HepG2 (cell line): Measurements from ENCODE around the gene BBIP1. TPM values are rescaled to one million over a fixed set of nuclear protein-coding genes. Genes with fewer than 3 reads are reported as not detected.

ENCODE experiments used
- CC2D1A ChIP-seq: sonication (generic); formaldehyde crosslinking; IDR thresholded peaks from 2 replicates; pipeline ENCODE4 v1.8.1; 2023; ENCODE audit warnings: mild to moderate bottlenecking, missing genetic modification reagents
- ELF1 ChIP-seq: sonication (generic); formaldehyde crosslinking; IDR thresholded peaks from 2 replicates; pipeline ENCODE4 v1.4.0; 2020; ENCODE audit warnings: missing genetic modification reagents
- GTF2F1 ChIP-seq: fragments of 150-350 bp; IDR thresholded peaks from 2 replicates; pipeline ENCODE4 v1.6.1; 2014; ENCODE audit warnings: low read length
- HDAC1 ChIP-seq: sonication (generic); formaldehyde crosslinking; IDR thresholded peaks from 2 replicates; pipeline ENCODE4 v1.5.1; 2020; ENCODE audit warnings: mild to moderate bottlenecking, missing genetic modification reagents
- HMGXB4 ChIP-seq, 2 experiments: sonication (generic) in 1 of 2; formaldehyde crosslinking in 1 of 2; IDR thresholded peaks; 2 replicates each; pipeline versions ENCODE4 v1.4.0 to v1.6.1; 2018 to 2020; ENCODE audit warnings: missing genetic modification reagents in 2 of 2, borderline replicate concordance in 1 of 2, low read depth in 1 of 2, mild to moderate bottlenecking in 1 of 2, missing biosample characterization in 1 of 2
- KLF16 ChIP-seq, 2 experiments: sonication (generic) in 1 of 2; formaldehyde crosslinking in 1 of 2; IDR thresholded peaks; 2 replicates each; pipeline versions ENCODE4 v1.6.1 to v1.8.0; 2016 to 2023; ENCODE audit warnings: missing genetic modification reagents in 2 of 2, missing compliant biosample characterization in 1 of 2
- MAF1 ChIP-seq: sonication (generic); formaldehyde crosslinking; IDR thresholded peaks from 2 replicates; pipeline ENCODE4 v1.5.0; 2020; ENCODE audit warnings: missing genetic modification reagents, borderline replicate concordance
- MBD4 ChIP-seq: IDR thresholded peaks from 2 replicates; pipeline ENCODE4 v1.6.1; 2012; ENCODE audit warnings: low read length, inconsistent platforms, borderline replicate concordance
- MBNL3 ChIP-seq: fragments of 250-450 bp; sonication (Bioruptor Pico); conservative IDR thresholded peaks from 2 replicates; pipeline ENCODE4 v1.8.0; 2022; ENCODE audit warnings: mild to moderate bottlenecking, inconsistent platforms
- MED1 ChIP-seq: sonication (generic); formaldehyde crosslinking; IDR thresholded peaks from 2 replicates; pipeline ENCODE4 v1.4.0; 2020; ENCODE audit warnings: missing genetic modification reagents
- NAIF1 ChIP-seq: sonication (generic); formaldehyde crosslinking; IDR thresholded peaks from 2 replicates; pipeline ENCODE4 v1.5.0; 2020; ENCODE audit warnings: mild to moderate bottlenecking, missing genetic modification reagents, borderline replicate concordance
- NKX3-1 ChIP-seq: sonication (generic); formaldehyde crosslinking; IDR thresholded peaks from 2 replicates; pipeline ENCODE4 v1.5.0; 2020; ENCODE audit warnings: missing genetic modification reagents
- NR2F1 ChIP-seq, 2 experiments: fragments of 450-650 bp in 1 of 2; formaldehyde crosslinking in 1 of 2; IDR thresholded peaks; 2 replicates each; pipeline versions ENCODE4 v1.5.0 to v1.6.1; 2016 to 2020; ENCODE audit warnings: mild to moderate bottlenecking in 1 of 2, missing compliant biosample characterization in 1 of 2, missing genetic modification reagents in 1 of 2, moderate library complexity in 1 of 2
- PHB2 ChIP-seq: fragments of 450-650 bp; IDR thresholded peaks from 2 replicates; pipeline ENCODE4 v1.6.1; 2018; ENCODE audit not compliant: partially characterized antibody
- PRPF4 ChIP-seq: fragments of 200-400 bp; formaldehyde crosslinking; IDR thresholded peaks from 2 replicates; pipeline ENCODE4 v1.6.1; 2016; ENCODE audit warnings: low read length, low read depth; ENCODE audit not compliant: poor library complexity, severe bottlenecking
- RARA ChIP-seq: IDR thresholded peaks from 2 replicates; pipeline ENCODE4 v1.6.1; 2016; ENCODE audit warnings: missing genetic modification reagents, missing compliant biosample characterization
- RFXANK ChIP-seq: IDR thresholded peaks from 2 replicates; pipeline ENCODE4 v1.6.1; 2016
- RFXAP ChIP-seq: sonication (generic); formaldehyde crosslinking; IDR thresholded peaks from 2 replicates; pipeline ENCODE4 v1.4.0; 2020; ENCODE audit warnings: missing genetic modification reagents, borderline replicate concordance
- SIN3A ChIP-seq: IDR thresholded peaks from 2 replicates; pipeline ENCODE4 v1.6.1; 2011; ENCODE audit warnings: low read depth, mild to moderate bottlenecking, control low read depth, low read length, borderline replicate concordance
- ZBTB21 ChIP-seq: sonication (generic); formaldehyde crosslinking; IDR thresholded peaks from 2 replicates; pipeline ENCODE4 v1.4.0; 2020; ENCODE audit warnings: missing genetic modification reagents
- ZBTB25 ChIP-seq: IDR thresholded peaks from 2 replicates; pipeline ENCODE4 v1.6.1; 2018; ENCODE audit warnings: missing genetic modification reagents
- ZBTB7A ChIP-seq: sonication (generic); formaldehyde crosslinking; IDR thresholded peaks from 2 replicates; pipeline ENCODE4 v1.8.0; 2022; ENCODE audit warnings: mild to moderate bottlenecking, missing genetic modification reagents
- ZMAT5 ChIP-seq: sonication (generic); formaldehyde crosslinking; IDR thresholded peaks from 2 replicates; pipeline ENCODE4 v1.5.0; 2020; ENCODE audit warnings: mild to moderate bottlenecking, low read depth, missing genetic modification reagents, borderline replicate concordance
- ZNF234 ChIP-seq: sonication (generic); formaldehyde crosslinking; conservative IDR thresholded peaks from 2 replicates; pipeline ENCODE4 v1.5.1; 2020; ENCODE audit warnings: mild to moderate bottlenecking, missing genetic modification reagents
- ZNF362 ChIP-seq: sonication (generic); formaldehyde crosslinking; IDR thresholded peaks from 2 replicates; pipeline ENCODE4 v1.4.0; 2020; ENCODE audit warnings: missing genetic modification reagents, mild to moderate bottlenecking, borderline replicate concordance
- ZNF501 ChIP-seq: sonication (generic); formaldehyde crosslinking; IDR thresholded peaks from 2 replicates; pipeline ENCODE4 v1.5.1; 2020; ENCODE audit warnings: mild to moderate bottlenecking, moderate library complexity, missing genetic modification reagents
- ZSCAN21 ChIP-seq: sonication (generic); formaldehyde crosslinking; IDR thresholded peaks from 2 replicates; pipeline ENCODE4 v1.8.0; 2022; ENCODE audit warnings: mild to moderate bottlenecking, missing genetic modification reagents, moderate library complexity, borderline replicate concordance
- polyA plus RNA-seq, 8 experiments: library from polyadenylated mRNA; depleted of rRNA in 3 of 8; stranded (reverse) in 7 of 8; unstranded in 1 of 8; fragments of >200 nt; fragmentation: Illumina TruSeq in 4 of 8; extraction: Trizol in 4 of 8; gene quantifications; 2 replicates each; pipeline versions ENCODE4 v1.2.1 to v1.2.3, GENCODE V29; 2011 to 2016; ENCODE audit warnings: low read depth in 4 of 8, missing spikeins in 1 of 8, mixed read lengths in 1 of 8; ENCODE audit not compliant: insufficient read depth in 1 of 8
- total RNA-seq, 5 experiments: library from RNA; depleted of rRNA; stranded (reverse); fragments of >200 nt; fragmentation: Illumina TruSeq; extraction: Trizol; gene quantifications; 2 replicates each; pipeline ENCODE4 v1.2.3, GENCODE V29; 2016; ENCODE audit warnings: low read depth in 1 of 5

Gene BBIP1
- total and polyA plus RNA-seq, 2 of the 13 experiments (the other 11 are each of a cell fraction or from before 2014, with no cell fraction given) = 18.3 to 24.1 TPM

GRCh38 chr10:110918643-110919348, at the start of gene BBIP1 (continued):
- peak; percentile 75 for TF ChIP-seq ZNF362 (CRISPR knock-in tag)
- no peak for TF ChIP-seq ZBTB7A (CRISPR knock-in tag)
- no peak for TF ChIP-seq PRPF4
- no peak for TF ChIP-seq MAF1 (CRISPR knock-in tag)
- TF ChIP-seq PHB2 = no peak
- no peak for TF ChIP-seq RFXANK (CRISPR knock-in tag)
- 0 out of 2 replicates have a peak, but pooled peaks have one; percentile 39 for TF ChIP-seq ZNF234 (CRISPR knock-in tag)
- TF ChIP-seq ZMAT5 (CRISPR knock-in tag) = no peak
- peak; percentile 31; the same call in 1 of the 2 replicates for TF ChIP-seq MED1 (CRISPR knock-in tag)
- peak in 1 of 2 experiments; percentile 46; a peak in 2 of 4 replicates for TF ChIP-seq HMGXB4 (CRISPR knock-in tag; IDR thresholded peaks at IDR 0.05; ENCODE audit: borderline replicate concordance in 1 of 2, low read depth in 1 of 2)
- peak; percentile 69; the same call in 1 of the 2 replicates for TF ChIP-seq NKX3-1
- TF ChIP-seq ZNF501 = peak; percentile 93
- peak; percentile 93 for TF ChIP-seq ZBTB21 (CRISPR knock-in tag)
- no peak for TF ChIP-seq MBNL3 (CRISPR knock-in tag)
- TF ChIP-seq ELF1 (CRISPR knock-in tag) = peak; percentile 83
- TF ChIP-seq HDAC1 = peak; percentile 88
- no peak; the same call in 1 of the 2 replicates for TF ChIP-seq ZSCAN21 (CRISPR knock-in tag)
- no peak for TF ChIP-seq MBD4
- 0 out of 4 replicates have a peak, but pooled peaks of 1 of the 2 experiments have one; percentile 45 for TF ChIP-seq KLF16 (CRISPR knock-in tag; IDR thresholded peaks at IDR 0.05)
- TF ChIP-seq GTF2F1 = no peak
- peak; percentile 57; the same call in 1 of the 2 replicates for TF ChIP-seq NAIF1
- TF ChIP-seq RFXAP (CRISPR knock-in tag) = peak; percentile 67
- peak; percentile 81; the same call in 1 of the 2 replicates for TF ChIP-seq SIN3A
- TF ChIP-seq CC2D1A (CRISPR knock-in tag) = 0 out of 2 replicates have a peak, but pooled peaks have one; percentile 43
- TF ChIP-seq NR2F1 (CRISPR knock-in tag; IDR thresholded peaks at IDR 0.05) = no peak
- peak; percentile 36; the same call in 1 of the 2 replicates for TF ChIP-seq RARA
- TF ChIP-seq ZBTB25 (CRISPR knock-in tag) = no peak
